NCI-H2227 (cell line): Measurements from ENCODE around the gene DDX41.

ENCODE experiments used
- DNase-seq: peaks from one replicate; lab custom pipeline; 2025; ENCODE audit not compliant: unreplicated experiment; lab: John Stamatoyannopoulos, UW

Gene DDX41

GRCh38 chr5:177514541-177514940 lies 2.2 kb downstream of the DDX41 start:
- DNase-seq: no peak

DNA sequence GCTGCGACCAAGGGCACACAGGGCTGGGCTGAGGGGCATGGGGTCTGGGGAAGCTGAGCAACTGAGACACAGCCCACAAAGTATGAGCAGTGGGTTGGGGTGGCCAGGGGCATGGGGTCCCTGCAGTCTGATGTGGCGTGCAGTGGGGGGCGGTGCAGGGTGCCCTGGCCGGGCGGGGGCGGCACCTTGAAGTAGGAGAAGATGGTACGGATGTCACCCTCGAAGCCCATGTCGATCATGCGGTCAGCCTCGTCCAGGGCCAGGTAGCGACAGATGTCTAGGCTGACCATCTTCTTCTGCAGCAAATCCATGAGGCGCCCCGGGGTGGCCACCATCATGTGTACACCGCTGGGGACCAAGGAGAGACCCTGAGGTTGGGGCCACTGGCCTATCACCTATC lies 3.3 kb downstream of the DDX41 start:
- no peak for DNase-seq

DNA sequence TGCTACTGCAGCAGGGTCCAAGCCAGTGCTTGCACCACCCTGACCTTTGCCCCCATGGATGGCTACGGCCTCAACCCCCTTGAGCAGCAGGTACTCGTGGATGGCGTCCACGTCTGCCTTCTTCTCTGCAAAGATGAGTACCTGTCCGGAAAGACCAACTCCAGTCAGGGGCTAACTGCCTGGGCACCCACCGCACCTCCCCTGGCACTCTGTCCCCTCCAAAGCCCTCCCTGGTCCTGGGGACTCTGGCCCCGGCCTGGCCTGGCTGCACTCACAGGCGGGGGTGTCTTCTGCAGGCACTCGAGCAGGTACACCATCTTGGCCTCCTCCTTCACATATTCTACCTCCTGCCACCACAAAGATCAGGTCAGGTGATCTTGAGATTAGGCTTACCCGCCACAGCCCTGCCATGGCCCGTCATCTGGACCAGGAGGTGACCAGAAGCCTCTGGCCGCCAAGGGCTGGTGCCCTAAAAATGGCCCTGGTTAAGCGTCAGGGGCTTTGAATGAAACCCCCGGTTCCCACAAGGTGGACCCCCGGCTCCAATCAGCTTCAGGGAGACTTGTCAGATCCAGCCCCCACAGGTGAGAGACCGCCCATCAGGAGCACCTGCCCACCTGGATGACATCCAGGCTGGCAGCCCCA lies 3.9 kb downstream of the DDX41 start:
- no peak for DNase-seq

DNA sequence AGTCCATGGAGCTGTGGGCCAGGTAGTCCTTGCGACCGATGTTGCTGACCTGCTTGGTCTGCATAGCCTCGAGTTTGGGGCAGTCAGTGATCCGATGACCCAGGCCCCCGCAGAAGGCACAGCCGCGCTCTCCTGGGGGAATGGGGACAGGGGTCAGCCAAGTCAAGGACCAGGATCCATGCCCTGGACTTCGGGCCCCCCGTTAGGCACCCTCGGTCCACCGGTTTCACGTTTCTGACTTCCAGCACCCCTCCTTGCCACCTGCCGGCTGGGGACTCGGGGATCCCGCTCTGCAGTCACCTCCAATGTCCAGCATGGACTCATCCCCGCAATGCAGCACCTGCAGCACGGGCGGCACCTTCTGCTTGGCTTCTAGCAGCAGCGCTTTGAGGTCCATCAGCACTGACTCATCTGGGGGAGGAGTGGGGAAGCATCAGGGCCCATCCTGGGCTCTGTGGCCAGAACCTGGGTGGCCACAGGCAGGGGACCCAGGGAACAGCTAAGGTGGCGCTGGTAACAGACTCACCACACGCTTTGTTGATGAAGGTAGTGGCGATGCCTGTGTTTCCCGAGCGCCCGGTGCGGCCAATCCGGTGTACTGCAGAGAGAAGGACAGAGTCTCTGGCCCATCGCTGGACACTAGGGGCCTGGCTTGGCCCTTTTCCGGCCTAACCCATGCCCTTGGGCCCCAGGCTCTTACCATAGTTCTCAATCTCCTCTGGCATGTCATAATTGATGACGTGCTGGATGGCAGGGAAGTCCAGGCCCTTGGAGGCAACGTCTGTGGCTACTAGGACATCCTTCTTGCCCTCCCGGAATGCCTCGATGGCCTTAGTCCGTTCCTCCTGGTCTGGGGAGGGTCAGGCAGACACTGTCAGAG lies 4.7 kb downstream of the DDX41 start:
- DNase-seq: no peak

GRCh38 chr5:177511181-177511580 lies 5.6 kb downstream of the DDX41 start:
- DNase-seq: no peak

DNA sequence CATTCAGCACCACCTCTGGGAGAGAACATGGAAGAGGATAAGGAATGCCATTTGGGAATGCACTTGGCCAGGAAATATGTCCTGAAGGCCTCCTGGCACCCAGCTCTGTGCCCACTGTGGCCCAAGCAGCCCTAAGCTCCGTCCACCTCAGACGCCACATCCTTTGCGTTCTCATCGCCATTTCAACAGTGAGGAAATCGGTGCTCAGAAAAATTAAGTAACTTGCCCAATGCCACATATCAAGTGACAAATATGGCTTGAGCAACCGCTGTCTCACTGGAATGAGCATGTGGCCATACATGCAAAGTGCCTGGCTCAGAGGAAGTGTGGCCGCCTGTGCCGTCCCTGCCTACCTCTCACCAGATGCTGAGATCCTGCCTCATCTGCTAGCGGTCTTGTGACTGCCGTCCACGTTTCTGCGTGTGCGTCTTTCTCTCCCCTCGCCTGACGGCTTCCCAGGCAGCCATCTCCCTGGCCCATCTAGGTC lies 6.2 kb downstream of the DDX41 start:
- no peak for DNase-seq

DNA sequence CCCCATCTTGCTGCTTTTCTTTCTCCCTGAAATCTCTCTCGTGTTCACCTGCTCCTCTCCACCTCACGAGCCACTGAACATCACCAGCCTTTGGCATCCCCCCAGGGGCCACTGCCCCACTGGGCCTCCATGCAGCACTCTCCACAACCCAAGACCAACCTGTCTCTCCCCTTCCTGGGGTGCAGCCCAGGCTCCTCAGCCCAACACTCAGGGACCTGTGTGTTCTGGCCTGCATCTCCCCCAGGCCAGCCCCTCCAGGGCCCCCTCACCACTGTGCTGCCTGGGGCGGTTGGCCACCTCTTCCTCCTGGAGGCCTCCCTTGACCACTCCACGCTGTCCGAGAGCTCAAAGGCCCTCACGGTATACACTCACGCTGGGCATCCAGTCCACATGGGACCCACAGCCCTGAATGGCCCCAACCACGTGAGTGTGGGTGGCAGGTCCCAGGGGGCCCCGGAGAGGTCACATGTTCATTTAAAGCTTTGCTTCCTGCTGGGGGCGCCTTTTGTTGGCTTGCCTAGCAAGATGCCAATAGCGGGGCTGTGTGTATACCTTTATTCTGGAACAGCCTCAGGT lies 6.7 kb downstream of the DDX41 start:
- DNase-seq: no peak

GRCh38 chr5:177509381-177509951 lies 7.3 kb downstream of the DDX41 start, which contains the start of gene DOK3:
TSS of gene DOK3 (minus strand) at chr5:177509826. CDS start at chr5:177509540, 286 bp downstream.
- DNase-seq: no peak

DNA sequence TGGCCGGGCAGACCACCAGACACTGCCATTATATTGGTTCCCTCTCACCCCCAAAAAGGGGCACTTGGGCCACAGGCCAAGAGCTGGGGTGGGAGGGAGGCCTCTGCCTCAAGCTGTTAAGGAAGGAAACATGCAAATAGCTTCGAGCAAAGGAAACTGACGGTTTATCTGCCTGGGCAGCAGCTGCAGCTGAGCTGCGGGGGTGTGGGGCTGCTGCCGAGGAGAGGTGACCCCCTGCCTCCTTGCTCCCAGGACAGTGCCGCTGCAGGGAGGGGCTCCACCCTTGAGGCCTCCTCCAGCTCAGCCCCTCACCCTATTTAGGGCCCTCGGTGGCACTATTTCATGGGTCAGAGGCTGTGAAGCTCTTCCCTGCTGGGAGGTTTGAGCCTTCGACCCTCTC lies 7.9 kb downstream of the DDX41 start:
- no peak for DNase-seq

DNA sequence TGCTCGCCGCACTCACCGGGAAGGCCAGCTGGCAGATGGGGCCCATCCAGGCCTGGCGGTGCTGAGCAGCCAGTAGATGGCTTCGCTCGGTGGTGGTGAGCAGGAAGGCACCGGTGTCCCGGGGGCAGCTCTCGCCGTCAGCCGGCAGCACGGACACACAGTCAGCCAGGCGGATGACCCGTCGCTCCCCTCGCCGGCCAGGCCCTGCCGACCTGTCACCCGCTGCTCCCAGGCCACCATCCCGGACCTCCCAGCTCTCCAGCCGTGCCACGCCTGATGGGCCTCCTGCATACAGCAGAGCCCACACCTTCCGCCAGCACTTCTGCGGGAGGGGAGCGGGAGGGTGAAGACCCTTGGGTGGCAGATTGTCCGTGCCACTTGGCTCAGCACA lies 8.5 kb downstream of the DDX41 start:
- DNase-seq: no peak

DNA sequence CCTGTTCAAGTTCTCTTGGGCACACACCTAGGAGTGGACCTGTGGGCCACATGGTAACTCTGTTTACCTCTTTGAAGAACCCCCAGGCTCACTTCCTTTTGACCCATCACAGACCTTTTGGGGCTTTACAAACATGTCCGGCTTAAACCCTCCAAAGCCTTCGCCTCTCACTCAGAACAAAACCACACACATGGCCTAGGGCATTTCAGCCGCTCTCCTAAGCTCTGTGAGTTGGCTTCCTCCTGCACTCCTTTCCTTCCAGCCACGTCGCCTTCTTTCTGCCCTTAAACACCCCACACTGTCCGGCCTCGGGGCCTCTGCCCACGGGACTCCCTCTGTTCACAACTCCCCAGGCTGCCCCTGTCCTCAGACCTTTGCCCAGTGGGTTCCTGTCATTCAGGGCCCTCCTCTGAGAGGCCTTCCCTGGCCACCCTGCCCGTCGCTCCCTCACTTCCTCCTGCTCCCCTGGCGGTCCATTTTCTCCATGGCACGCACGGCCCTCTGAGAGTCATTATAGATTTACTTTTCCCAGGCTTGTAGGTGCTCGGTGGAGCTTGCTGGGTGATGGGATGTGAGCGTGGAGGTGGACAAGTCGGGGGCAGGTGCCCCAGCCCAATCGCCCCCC lies 9.1 kb downstream of the DDX41 start:
- DNase-seq: no peak

GRCh38 chr5:177507165-177507564 lies 9.6 kb downstream of the DDX41 start:
- no peak for DNase-seq

DNA sequence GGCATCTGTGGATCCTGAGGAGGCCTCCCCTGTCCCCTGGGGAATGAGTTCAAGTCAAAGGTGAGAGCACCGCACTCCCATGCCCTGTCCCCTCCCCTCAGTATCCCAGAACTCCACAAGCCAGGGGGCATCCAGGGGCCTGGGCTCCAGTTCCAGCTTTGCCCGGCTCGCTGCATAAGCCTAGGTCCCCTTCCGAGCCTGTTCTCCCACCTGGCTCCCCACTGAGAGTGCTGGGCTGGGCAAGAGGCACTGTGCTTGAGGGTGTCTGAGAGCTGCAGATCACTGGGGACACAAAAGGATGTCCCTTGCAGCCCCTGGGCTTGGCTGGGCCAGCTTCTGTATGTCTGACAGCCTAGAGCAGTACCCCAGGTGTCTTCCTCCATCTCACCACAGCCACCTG lies 11.7 kb downstream of the DDX41 start:
- no peak for DNase-seq

GRCh38 chr5:177504086-177505056 lies 12.4 kb downstream of the DDX41 start:
- no peak for DNase-seq

DNA sequence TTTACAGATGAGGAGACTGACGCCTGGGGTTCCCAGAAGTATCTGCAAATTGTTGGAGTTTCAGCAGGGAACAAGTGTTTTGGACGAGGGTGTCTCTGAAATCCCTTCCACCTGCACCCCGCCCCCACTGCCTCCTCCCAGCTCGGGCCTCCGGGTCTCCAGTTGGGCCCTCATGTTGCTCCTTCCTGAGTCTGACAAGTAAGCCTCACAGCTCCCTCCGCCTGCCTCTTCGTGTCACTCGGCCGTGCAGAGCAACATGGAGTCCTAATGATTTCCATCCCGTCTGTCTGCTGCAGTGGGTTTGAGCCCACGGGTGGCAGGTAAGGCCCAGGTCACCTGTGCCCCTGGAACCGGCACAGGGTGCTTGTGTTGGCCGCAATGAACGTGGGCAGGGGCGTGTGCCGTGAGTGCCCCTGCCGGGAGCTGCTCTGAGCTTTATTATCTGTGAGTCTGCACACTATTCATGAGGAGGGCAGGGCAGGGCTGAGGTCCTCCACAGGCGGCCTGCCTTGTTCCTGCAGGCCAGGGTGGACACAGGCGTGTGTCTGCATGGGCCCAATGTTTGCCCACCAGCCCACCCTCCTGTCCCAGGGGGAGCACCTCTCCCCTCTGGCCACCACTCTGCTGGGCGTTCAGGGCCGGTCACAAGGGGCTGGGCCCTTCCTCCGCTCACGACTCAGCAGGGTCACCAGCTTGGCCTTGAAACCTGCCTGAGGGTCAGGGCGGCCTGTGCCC lies 13.2 kb downstream of the DDX41 start:
- DNase-seq: no peak

- no peak for DNase-seq
These were observed 13.9 kb downstream of the DDX41 start for GRCh38 chr5:177502886-177503285.

- no peak for DNase-seq
These were observed 14.7 kb downstream of the DDX41 start for GRCh38 chr5:177501874-177502678.

- DNase-seq: peak; percentile 79
These were observed 15.9 kb downstream of the DDX41 start for GRCh38 chr5:177500685-177501522.
